ENCODE data around the gene MAPRE2.

DNA sequence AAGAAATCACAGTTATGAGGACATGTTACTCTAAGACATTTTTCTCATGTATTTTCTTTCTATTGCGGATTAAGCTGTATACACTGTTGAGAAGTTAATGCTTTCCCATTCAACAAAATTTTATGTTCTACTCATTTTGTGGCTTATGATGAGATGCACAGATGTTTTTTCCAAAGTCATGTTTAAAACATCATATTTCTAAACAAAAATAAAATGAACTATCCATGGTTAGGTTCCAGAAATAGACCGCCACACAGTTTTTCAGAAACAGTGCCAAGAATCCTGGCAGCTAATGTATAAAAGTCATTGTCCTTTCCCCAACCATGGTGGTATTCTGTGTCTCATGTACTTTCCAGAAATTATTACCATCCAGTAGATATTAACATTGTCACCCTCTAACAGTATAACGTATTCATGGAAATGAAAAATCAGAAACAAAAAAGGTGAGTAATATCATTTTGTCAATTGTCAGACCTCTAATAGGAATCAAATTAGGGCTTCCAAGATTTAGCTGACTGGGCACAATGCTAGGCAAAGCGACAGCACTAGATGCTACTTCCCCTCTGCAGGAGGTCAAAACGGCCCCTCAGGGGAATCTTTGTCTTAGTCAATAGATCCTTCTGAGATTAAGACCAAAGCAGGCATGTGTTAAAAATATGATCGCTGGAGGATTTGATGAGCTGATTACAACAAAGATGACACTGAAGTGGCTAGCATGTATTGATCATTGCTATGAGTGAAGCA, 145.2 kb downstream of the MAPRE2 start:
- TF ChIP-seq, protein P1, sequence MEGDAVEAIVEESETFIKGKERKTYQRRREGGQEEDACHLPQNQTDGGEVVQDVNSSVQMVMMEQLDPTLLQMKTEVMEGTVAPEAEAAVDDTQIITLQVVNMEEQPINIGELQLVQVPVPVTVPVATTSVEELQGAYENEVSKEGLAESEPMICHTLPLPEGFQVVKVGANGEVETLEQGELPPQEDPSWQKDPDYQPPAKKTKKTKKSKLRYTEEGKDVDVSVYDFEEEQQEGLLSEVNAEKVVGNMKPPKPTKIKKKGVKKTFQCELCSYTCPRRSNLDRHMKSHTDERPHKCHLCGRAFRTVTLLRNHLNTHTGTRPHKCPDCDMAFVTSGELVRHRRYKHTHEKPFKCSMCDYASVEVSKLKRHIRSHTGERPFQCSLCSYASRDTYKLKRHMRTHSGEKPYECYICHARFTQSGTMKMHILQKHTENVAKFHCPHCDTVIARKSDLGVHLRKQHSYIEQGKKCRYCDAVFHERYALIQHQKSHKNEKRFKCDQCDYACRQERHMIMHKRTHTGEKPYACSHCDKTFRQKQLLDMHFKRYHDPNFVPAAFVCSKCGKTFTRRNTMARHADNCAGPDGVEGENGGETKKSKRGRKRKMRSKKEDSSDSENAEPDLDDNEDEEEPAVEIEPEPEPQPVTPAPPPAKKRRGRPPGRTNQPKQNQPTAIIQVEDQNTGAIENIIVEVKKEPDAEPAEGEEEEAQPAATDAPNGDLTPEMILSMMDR (IDR thresholded peaks at IDR 0.05; ENCODE audit: low read length), result no peak
- TF ChIP-seq EZH2 (optimal IDR thresholded peaks at IDR 0.05; ENCODE audit: low read depth, low read length), result no peak
